Ishikawa (cell line): ENCODE measurements around the gene ZC3H4.

Experiments used
- CEBPB ChIP-seq: IDR thresholded peaks from 2 replicates; pipeline ENCODE4 v1.6.1; 2012
- CREB1 ChIP-seq: IDR thresholded peaks from 2 replicates; pipeline ENCODE4 v1.6.1; 2012; ENCODE audit warnings: low read depth
- EGR1 ChIP-seq: IDR thresholded peaks from 2 replicates; pipeline ENCODE4 v1.6.1; 2012
- EP300 ChIP-seq: IDR thresholded peaks from 2 replicates; pipeline ENCODE4 v1.6.1; 2012; ENCODE audit warnings: borderline replicate concordance
- FOXM1 ChIP-seq: IDR thresholded peaks from 2 replicates; pipeline ENCODE4 v1.6.1; 2012; ENCODE audit warnings: low read depth, borderline replicate concordance
- NFIC ChIP-seq: IDR thresholded peaks from 2 replicates; pipeline ENCODE4 v1.6.1; 2012
- RAD21 ChIP-seq: IDR thresholded peaks from 2 replicates; pipeline ENCODE4 v1.6.1; 2012; ENCODE audit warnings: low read depth
- TAF1 ChIP-seq: IDR thresholded peaks from 2 replicates; pipeline ENCODE4 v1.6.1; 2012; ENCODE audit warnings: low read depth, mild to moderate bottlenecking
- TCF12 ChIP-seq: IDR thresholded peaks from 2 replicates; pipeline ENCODE4 v1.6.1; 2012; ENCODE audit warnings: low read depth
- TEAD4 ChIP-seq: IDR thresholded peaks from 2 replicates; pipeline ENCODE4 v1.6.1; 2012
- YY1 ChIP-seq: IDR thresholded peaks from 2 replicates; pipeline ENCODE4 v1.6.1; 2012; ENCODE audit warnings: low read depth
- ZBTB7A ChIP-seq: IDR thresholded peaks from 2 replicates; pipeline ENCODE4 v1.6.1; 2012; ENCODE audit warnings: low read depth
- TF ChIP-seq, protein P1 (sequence below): IDR thresholded peaks from 2 replicates; pipeline ENCODE4 v1.6.1; 2012; ENCODE audit warnings: low read depth, mild to moderate bottlenecking
- TF ChIP-seq, protein P2 (sequence below): IDR thresholded peaks from 2 replicates; pipeline ENCODE4 v1.6.1; 2012
- TF ChIP-seq, protein P3 (sequence below): IDR thresholded peaks from 2 replicates; pipeline ENCODE4 v1.6.1; 2012

The ZC3H4 gene

DNA sequence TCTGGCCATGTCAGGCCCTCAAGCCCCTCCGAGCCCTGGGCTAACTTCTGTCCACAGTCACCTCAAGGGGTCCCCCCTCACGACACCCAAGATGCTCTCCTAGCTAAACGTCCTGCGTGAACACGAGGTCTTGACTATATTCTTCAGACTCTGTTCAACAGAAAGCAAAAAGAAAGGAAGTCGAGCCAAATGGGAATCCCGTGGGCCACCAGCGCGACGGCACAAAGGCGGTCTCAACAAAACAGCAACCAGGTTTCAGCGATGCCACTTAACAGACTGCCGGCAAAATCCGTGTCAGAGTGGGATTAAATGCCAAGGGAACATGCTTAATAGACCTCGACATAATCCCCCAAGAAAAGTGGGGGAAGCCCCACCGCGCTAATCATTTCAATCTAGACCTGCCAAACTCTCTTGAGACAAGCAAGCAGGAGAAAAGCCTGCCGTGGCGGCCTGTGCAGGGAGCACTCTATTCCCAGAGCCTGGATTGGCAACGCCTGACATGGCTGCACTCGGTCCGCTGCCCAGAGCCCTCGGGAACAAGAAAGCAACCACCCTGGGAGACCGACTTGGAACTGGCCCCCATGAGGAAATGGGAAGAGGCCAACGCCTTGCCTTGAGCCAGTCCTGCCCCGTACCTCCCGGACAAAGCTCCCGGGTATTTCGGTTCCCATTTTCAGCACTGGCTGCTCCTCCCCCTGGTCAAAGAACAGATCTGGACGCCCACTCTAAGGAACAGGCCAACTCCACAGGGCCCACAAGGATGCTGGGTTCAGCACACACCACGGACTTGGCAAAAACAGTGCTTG, 16.0 kb downstream of the ZC3H4 start:
- TF ChIP-seq, protein P1, sequence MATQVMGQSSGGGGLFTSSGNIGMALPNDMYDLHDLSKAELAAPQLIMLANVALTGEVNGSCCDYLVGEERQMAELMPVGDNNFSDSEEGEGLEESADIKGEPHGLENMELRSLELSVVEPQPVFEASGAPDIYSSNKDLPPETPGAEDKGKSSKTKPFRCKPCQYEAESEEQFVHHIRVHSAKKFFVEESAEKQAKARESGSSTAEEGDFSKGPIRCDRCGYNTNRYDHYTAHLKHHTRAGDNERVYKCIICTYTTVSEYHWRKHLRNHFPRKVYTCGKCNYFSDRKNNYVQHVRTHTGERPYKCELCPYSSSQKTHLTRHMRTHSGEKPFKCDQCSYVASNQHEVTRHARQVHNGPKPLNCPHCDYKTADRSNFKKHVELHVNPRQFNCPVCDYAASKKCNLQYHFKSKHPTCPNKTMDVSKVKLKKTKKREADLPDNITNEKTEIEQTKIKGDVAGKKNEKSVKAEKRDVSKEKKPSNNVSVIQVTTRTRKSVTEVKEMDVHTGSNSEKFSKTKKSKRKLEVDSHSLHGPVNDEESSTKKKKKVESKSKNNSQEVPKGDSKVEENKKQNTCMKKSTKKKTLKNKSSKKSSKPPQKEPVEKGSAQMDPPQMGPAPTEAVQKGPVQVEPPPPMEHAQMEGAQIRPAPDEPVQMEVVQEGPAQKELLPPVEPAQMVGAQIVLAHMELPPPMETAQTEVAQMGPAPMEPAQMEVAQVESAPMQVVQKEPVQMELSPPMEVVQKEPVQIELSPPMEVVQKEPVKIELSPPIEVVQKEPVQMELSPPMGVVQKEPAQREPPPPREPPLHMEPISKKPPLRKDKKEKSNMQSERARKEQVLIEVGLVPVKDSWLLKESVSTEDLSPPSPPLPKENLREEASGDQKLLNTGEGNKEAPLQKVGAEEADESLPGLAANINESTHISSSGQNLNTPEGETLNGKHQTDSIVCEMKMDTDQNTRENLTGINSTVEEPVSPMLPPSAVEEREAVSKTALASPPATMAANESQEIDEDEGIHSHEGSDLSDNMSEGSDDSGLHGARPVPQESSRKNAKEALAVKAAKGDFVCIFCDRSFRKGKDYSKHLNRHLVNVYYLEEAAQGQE, result no peak
- no peak for TF ChIP-seq NFIC

DNA sequence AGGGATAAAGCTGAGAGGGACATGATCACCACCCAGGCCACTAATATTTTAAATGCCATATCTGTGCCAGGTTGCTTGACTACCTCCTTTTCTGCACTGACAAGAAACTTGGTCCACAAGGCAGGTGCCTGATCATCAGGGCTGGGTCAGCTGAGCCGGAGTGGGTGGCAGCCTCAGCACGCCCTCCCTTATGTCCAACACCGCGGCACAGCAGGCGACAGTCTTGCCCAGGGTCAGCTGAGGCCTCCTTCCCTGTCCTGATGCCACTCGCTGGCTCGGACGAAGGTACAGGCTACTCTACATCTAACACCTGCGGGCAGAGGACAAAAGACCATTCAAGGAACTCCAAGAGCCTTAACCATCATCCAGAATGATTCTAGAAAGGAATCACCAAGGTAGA, 16.9 kb downstream of the ZC3H4 start:
- TF ChIP-seq, protein P2, sequence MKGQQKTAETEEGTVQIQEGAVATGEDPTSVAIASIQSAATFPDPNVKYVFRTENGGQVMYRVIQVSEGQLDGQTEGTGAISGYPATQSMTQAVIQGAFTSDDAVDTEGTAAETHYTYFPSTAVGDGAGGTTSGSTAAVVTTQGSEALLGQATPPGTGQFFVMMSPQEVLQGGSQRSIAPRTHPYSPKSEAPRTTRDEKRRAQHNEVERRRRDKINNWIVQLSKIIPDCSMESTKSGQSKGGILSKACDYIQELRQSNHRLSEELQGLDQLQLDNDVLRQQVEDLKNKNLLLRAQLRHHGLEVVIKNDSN, result peak; percentile 57
- TF ChIP-seq ZBTB7A (no peak), TEAD4 (no peak)

DNA sequence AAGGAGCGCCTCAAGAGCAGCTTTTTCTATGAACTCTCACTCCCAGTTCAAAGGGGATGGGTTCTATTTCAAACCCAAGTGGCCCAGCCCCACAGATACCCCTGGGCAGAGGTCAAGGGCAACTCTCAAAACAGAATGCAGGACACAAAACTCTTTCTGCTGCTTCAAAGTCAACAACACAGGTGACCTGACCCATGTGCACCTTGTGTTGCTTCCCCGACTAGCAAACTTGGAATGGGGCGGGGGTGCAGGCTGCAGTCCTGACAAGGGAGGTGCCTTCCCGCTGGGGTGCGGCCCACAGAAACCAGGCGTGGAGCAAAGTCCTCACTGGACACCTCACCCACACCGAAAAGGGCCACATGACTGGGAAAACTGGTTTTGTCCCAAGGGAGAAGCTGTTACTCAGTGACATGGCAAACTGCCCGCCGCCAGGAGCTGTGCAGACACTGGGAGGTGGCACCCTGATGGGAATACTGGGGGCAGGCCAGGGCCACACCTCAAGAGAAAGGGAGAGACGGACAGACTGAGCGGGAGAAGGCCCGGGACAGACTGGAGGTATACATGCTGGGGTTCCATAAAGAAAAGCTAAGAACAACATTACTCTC, 17.4 kb downstream of the ZC3H4 start:
- TF ChIP-seq CREB1 (no peak), RAD21 (no peak; the same call in 1 of the 2 replicates), YY1 (no peak), TEAD4 (peak; percentile 45; the same call in 1 of the 2 replicates), NFIC (peak; percentile 96), CEBPB (peak; percentile 26; the same call in 1 of the 2 replicates), EGR1 (peak; percentile 64), ZBTB7A (no peak; the same call in 1 of the 2 replicates), TAF1 (0 out of 2 replicates have a peak, but pooled peaks have one; percentile 19), EP300 (peak; percentile 85), TCF12 (peak; percentile 88), FOXM1 (peak; percentile 57; the same call in 1 of the 2 replicates)
- TF ChIP-seq, protein P3, sequence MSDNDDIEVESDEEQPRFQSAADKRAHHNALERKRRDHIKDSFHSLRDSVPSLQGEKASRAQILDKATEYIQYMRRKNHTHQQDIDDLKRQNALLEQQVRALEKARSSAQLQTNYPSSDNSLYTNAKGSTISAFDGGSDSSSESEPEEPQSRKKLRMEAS, result peak; percentile 84
- TF ChIP-seq, protein P2, result peak; percentile 91
- TF ChIP-seq, protein P1, result no peak

DNA sequence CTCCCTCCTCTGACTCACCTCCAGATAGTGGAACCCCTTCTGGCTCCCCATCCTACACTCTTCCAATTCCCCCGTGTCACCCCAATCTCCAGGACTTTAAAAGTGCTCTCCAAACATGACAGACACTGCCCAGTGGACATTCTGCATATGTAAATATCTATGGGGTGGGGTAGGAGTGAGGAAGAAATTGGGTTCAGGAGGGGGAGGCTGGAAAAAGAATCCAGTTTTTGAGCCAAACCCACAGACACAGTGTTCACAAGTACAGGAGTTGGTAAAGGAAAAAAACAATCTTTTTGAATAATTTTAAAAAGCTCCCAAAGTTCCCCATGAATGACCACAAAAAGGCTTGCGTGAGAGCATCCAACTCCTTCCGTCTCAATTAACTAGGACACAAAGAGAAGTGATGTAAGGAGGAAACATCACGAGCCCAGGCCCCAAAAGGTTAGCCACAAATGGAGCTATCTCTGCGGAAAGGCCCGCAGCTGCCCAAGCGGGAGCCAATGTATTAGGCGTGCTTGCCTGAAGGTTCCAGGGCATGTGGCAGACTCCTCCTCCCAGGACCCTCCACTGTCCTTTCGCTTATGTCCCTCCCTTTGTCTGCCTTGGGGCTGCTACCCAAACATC, 18.0 kb downstream of the ZC3H4 start:
- TF ChIP-seq EP300 (no peak), NFIC (no peak), YY1 (no peak), EGR1 (no peak), TEAD4 (no peak)

DNA sequence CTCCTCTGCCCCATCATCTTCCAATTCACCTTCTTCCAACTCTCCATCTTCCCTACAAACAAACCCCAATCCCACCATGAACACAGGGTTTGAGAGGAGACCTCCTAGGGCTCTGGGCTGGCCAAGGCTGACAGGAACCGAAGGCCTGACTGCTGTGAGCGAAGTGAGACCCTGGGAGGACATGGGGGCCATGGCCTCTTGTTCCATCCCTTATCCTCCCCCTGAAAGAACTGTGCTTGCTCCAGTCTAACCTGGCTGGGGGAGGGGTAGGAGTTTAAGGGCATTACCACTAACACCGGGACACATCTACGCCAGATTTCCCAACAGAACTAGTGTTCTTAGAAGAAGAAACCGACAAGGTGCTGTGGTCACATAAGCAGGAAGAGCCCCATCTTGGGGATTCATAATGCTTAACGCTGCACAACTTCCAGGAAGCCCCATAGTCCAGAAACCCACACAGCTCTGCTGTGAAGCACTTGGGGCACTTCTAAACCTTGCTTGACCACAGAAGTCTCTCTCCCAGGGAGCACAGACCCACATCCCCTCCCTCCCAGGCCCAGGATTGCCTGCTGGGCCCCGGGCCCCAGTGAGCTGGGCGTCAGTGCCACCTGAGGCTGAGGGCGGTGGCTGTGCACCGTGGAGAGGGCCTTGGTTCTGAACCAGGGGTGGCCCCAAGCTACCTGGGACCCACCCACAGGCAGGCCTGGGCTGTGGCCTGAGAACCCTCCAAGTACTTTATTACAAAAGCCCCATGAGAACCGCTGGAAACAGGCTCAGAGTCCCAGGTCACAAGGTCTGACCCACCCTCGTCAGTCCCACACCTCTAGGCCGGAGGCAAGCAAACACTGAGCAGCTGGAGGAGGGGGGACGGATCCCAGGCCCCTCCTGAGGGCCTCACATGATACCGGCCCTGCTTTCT, 18.8 kb downstream of the ZC3H4 start:
- TF ChIP-seq RAD21, result no peak
- no peak for TF ChIP-seq TAF1
- TF ChIP-seq YY1, result no peak
- no peak for TF ChIP-seq EGR1
- TF ChIP-seq, protein P1, result no peak
- no peak for TF ChIP-seq CEBPB
- no peak for TF ChIP-seq CREB1
- TF ChIP-seq, protein P3, result no peak
